Activated CD4-positive, alpha-beta T cell treated with anti-CD3 and anti-CD28 coated beads for 1 hour (primary cell): ENCODE results near the gene HPCAL1.

Experiments used
- DNase-seq: peaks from one replicate; pipeline ENCODE4 v3.0.0-alpha.2; 2020

HPCAL1 gene

GRCh38 chr2:10304458-10305253, 2.0 kb downstream of the HPCAL1 start:
- no peak for DNase-seq

GRCh38 chr2:10305254-10305635, 2.5 kb downstream of the HPCAL1 start:
- DNase-seq, result no peak

DNA sequence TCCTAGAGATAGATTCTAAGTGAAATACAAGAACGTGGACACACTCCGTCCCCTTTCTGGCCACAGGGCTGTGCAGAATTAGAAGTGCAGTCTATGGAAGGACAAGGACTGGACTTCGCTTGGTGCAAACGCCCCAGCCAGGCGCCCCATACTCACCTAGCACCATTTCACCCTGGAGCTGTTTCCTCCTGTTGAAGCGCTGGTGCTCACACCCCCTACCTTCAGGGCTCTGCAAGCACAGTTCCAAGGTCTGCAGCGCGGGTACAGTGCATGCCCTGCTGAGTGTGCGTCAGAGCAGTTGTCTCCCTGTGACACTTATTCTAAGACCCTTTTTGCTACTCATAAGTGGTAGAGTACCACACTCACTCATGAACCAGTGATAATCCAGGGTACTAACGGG, 3.0 kb downstream of the HPCAL1 start:
- DNase-seq, result peak; percentile 38

DNA sequence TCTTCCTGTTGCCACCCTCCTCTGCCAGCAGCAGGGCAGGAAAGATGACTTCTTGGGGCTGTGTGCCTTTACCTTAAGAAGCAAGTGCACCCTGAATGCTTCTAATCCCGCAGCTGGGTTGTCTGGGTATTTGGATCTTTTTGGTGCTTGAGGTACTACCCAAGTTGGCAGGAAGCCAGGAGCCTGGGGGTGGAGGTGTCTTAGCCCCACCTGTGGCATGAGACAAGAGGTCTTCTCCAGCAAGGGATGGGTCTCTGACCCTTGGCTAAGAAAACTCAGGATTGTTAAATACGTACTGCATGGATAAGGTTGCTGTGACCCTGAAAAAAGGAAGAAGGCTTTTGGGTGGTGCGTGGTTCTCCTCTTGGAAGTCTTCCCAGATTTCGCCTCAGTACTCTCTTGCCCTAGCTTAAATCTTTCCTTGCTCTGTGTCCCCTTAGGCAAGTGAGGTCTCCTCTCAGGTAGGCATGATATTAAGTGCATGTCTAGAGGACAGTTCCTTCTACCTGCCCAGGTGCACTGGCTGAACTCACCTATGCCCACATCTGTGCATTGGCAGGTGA, 4.3 kb downstream of the HPCAL1 start:
- DNase-seq, result no peak

- DNase-seq, result no peak
Observed at GRCh38 chr2:10307561-10308156, 5.0 kb downstream of the HPCAL1 start.

- DNase-seq, result no peak
Observed at GRCh38 chr2:10308866-10309265, 6.2 kb downstream of the HPCAL1 start.

- DNase-seq, result no peak
Observed at GRCh38 chr2:10309286-10309685, 6.6 kb downstream of the HPCAL1 start.

GRCh38 chr2:10310309-10310888, 7.7 kb downstream of the HPCAL1 start:
- DNase-seq, result no peak

DNA sequence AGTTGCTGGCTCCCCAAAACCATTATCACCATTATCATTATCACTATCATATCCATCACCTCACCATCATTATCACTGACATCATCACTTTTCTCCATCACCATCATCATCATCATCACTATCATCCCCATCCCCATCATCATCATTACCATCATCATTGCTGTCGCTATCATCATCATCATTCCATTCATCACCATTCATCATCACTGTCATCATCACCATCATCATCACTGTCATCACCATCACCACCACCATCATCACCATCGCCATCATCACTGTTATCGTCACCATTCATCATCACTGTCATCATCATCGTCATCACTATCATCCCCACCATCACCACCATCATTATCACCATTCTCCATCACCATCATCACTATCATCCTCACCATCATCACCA, 9.0 kb downstream of the HPCAL1 start:
- DNase-seq, result no peak

- no peak for DNase-seq
Observed at GRCh38 chr2:10312437-10312957, 9.8 kb downstream of the HPCAL1 start.

- no peak for DNase-seq
Observed at GRCh38 chr2:10316336-10316735, 13.6 kb downstream of the HPCAL1 start.

- DNase-seq, result no peak
Observed at GRCh38 chr2:10316860-10317259, 14.2 kb downstream of the HPCAL1 start.

GRCh38 chr2:10317646-10318045, 14.9 kb downstream of the HPCAL1 start:
- DNase-seq, result no peak

DNA sequence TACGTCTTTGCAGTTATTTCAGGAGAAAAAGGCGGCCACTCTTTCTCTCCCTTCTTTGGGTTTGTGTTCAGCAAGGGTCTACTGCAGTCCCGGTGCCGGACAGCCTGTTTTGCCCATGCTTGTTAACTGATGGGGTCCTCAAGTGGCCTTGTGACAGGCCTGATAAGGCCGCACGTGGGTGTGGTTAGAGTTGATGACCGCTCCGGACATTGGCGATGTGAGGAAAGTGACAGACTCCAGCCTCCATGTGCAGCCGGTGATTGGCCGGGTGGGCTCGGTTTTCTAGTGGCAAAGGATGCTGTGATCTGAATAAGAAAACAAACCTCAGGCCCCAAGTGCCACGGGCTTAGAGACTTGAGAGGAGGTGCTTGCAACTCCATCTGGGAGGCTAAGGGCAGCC, 15.6 kb downstream of the HPCAL1 start:
- no peak for DNase-seq

DNA sequence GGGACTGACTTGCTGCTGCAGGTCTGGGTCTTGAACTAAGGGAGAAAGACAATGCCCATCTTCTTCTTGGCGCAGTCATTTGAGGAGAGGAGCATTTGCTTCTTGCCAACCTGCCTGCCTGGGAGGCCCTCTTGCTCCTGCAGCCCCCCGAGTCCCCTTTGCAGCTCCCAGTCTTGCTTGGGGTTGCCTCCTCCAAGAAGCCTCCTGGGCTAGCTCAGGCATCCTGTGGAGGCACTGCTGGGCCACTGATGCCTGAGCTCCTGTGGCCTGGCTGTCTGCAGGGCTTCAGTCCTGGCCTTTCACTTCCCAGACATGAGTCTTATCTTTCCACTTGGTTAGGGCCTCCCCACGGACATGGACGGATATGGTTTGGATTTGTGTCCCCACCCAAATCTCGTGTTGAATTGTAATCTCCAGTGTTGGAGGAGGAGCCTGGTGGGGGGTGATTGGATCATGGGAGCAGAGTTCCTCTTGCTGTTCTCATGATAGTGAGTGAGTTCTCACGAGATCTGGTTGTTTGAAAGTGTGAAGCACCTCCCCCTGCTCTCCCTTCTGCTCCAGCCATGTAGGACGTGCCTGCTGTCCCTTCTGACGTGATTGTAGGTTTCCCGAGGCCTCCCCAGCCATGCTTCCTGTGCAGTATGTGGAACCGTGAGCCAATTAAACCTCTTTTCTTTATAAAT, 17.3 kb downstream of the HPCAL1 start:
- no peak for DNase-seq

DNA sequence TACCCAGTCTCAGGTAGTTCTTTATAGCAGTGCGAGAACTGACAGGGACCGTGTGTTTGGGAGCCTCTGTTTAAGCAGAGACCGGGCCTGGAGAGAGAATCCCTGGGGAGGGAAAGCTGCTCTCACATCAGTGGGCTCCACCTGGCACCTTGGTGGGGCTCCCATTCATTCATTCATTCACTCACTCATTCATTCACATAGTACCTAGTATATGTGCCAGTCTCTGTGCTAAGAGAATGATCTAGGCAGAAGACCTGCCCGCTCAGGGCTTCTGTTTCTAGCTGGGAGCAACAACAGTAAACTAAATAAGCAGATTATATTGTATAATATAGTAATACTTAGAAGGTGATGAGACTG, 17.8 kb downstream of the HPCAL1 start:
- no peak for DNase-seq

GRCh38 chr2:10320933-10321332, 18.2 kb downstream of the HPCAL1 start:
- DNase-seq, result no peak

DNA sequence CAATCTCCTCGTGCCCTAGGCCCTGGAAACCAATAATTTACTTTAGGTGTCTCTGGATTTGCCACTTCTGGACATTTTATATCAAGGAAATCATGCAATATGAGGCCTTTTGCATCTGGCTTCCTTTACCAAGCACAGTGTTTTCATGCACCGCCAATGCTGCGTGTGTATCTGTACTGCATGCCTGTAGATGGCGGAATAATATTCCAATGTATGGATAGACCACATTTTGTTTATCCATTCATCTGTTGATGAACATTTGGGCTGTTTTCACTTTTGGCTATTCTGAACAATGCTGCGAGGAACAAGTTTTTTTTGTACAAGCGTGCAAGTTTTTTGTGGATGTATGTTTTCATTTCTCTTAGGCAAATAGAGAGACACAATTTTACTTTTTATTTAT, 18.9 kb downstream of the HPCAL1 start:
- DNase-seq, result no peak

DNA sequence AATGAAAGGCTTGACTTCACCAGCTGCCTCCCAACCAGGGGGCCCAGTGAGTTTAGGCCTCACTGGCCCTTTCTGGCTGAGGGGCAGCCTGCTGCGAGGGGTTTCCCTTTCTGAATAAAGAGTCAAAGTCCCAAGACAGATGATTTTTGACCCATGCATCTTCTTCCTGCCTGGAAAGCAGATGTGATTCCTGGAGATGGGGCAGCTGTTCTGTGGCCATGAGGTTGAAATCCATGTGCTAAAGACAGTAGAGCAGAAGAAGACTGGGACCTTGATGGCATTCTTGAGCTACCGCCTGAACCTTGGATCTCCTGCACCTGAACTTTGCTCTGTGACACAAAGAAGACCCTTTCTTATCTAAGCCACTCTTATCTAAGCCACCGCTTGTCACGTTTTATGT, 19.8 kb downstream of the HPCAL1 start:
- no peak for DNase-seq

DNA sequence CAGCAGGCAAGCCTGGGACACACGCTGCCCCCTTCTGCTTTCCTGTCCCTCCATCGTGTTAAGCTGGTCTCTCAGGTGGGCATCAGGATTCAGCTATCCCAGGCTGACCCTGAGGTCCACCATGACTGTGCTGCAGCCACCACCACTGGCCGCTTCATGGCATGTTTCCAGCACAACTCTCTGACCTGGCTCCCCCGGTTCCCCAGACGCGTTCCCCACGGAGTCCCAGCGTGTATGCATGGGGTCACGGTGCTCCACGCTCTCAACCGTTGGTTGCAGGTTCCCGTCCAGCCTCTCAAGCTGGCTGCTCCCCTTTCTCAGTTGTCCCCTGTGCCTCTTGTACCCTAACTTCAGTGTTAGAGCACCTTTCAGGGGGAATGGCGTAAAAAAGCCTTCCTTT, 20.3 kb downstream of the HPCAL1 start:
- no peak for DNase-seq

DNA sequence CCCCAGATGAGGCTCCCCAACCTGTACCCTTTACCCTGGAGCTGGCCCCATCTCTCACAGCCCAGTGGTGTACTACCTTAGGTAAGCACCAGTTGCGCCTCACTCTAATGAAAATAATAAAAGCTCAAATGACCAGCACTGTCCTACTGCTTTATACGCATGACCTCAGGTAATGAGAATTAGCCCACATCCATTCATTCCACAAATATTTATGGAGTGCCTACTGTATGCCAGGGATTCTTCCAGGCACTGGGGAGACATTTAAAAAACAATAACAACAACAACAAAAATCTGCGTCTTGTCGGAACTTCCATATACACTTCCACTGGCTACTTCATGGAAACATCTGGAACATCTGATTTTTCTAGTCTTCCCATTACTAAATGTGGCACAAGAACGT, 20.8 kb downstream of the HPCAL1 start:
- no peak for DNase-seq

DNA sequence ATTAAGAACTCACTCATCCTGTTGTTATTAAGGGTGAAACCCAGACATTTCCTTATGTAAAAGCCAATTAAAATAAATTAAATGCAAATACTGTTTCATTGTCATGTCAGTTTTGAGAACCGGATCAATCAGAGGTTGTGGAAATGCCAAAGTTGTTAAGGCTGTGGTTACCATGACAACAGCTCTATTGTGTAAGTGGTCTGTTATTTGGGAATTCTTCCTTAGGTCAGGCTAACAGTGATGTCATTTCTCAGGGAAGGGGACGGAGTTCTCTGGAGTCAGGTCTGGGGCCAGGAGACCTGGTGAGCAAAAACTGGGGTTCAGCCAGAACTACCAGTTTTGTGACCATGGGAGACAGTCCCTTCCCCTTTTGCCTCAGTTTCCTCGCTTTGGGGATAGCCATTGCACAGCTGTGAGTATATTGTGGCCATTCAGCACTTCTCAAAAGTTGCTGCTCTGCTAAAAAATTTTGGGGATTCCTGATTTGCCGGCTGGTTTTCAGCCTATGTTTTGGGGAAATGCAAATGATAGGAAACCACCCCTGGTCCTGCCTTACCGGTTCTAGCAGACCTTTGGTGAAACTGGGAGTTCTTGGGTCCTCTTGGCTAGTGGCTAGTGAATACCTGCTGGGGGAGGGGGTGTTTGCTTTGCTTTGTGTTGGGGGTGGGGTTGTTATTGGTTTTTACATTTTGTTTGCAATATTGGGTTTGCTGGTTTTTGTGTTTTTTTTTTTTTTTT, 21.6 kb downstream of the HPCAL1 start:
- no peak for DNase-seq
